G401.6 (cell line): ENCODE measurements around the gene STOX2.

Source experiments
- FAIRE-seq: peaks from 2 replicates; lab custom pipeline; 2012; peaks lifted over from hg19 to GRCh38; lab: Jason Lieb, UNC

STOX2 gene

GRCh38 chr4:183889190-183889589 lies 15.9 kb upstream of the STOX2 start:
- no peak for FAIRE-seq

DNA sequence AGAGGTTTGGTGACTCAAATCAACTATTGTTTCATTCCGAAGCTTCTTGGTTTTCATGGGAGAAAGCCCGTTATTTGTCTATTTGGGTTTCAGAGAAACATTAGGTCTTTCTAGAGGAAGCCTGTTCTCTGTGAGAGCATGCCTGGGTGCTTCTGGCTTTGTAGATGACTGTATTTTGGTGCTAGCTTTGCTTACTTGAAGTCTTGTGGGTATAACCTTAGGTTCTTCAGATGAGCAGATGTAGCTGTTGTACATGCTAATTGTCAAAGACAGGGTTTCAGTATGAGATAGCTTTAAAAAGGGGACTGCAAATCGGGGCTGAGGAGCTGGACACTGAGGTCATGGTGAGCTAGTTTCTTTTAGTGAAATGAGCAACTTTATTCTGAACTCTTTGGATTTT lies 7.9 kb upstream of the STOX2 start:
- FAIRE-seq, result no peak

DNA sequence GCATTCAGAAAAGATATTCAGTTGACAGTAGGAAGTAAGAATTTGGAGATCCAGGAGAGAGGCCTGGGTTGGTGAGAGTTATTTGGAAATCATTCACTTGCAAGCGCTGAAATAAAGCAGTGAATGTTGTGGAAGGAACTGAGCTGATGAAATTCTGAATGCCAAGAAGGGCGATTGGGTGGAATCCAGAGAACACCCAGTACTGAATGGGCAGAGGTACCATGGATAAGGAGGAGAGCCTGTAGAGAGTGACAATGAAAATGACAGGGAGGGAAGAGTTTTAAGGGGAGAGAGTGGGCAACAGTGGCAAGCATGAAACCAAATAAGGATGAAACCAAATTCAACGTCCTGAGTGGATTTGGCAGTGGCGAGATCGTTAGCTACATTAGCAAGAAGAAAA lies 6.7 kb upstream of the STOX2 start:
- FAIRE-seq, result no peak

GRCh38 chr4:183903021-183903760 lies 1.9 kb upstream of the STOX2 start:
- FAIRE-seq, result no peak

- no peak for FAIRE-seq
Measured at GRCh38 chr4:183905593-183906488, 734 bp downstream of the STOX2 start.

- no peak for FAIRE-seq
Measured at GRCh38 chr4:183906489-183906738, 1.3 kb downstream of the STOX2 start.

DNA sequence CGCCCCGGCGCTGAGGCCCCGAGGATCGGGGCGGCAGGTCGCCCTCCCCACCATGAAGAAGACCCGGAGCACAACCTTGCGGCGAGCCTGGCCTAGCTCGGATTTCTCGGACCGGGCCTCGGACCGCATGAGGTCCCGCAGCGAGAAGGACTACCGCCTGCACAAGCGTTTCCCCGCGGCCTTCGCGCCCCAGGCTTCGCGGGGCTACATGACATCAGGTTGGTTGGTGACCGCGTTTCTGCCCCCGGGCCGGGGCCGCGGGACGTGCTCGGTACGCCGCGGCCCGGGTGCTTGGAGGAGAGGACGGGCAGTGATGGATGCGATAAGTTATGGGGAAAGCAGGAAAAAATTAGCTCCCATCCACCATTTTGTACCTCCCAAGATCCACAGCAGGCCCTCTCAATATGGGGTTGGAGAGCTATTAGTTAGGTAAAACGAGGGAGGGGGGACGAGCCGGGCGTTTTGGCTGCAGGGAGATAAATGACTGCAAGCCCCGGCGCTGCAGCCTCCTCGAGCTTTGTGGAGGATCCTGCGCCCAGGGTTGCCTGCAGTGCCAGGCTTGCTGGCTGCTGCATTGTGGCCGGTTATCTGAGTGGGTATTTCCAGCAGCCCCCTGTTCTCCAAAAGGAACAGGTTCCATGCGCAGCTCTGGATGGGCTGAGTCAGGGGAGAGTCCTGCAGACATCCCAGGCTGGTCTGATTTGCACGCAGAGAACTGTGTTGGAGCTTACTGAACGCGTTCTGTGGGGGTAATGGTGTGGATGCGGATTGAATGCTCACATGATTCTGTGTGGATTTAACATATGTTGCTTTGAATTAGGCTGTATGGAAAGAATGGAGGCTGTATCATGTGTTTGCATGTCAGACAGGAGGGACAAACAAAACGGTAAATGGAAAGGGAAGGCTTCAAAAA lies 1.9 kb downstream of the STOX2 start:
- FAIRE-seq, result no peak

GRCh38 chr4:183907871-183908683 lies 3.0 kb downstream of the STOX2 start:
- no peak for FAIRE-seq

DNA sequence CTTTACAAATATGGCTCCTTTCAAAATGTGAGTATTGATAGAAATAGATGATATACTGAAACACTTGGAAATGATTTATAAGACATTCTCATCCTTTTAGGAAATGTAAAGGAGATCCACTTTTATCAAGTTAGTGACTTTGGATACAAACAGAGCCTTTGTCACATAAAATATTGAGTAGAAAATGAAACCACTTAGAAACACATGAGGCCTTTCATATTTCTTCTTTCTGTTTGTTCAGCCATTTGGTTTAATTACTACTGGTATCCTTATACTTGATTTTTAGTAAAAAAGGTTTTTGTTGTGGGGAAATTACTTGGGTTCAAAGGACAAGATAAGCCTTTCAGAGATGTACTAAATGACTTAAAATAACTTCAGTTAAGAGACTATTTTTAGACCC lies 4.1 kb downstream of the STOX2 start:
- no peak for FAIRE-seq

DNA sequence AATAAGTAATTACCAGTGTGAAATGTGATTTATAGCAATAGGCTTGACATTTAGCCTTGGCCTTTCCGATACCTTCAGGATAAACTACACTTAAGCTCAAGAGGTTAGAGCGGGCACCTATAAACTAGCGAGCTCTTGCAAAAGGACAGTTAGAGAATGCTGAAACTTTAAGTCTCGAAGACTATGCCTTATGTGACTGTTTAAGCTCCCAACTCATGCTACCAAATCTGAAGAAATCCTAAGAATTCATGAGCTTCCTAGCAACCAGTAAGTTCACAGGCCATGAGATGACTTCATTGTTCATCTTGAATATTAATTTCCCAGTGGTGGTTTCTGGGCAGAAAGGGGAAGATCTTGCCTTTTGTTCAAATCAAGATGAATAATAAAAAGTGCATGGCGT lies 4.7 kb downstream of the STOX2 start:
- FAIRE-seq, result no peak

GRCh38 chr4:183912585-183912984 lies 7.5 kb downstream of the STOX2 start:
- FAIRE-seq, result no peak

DNA sequence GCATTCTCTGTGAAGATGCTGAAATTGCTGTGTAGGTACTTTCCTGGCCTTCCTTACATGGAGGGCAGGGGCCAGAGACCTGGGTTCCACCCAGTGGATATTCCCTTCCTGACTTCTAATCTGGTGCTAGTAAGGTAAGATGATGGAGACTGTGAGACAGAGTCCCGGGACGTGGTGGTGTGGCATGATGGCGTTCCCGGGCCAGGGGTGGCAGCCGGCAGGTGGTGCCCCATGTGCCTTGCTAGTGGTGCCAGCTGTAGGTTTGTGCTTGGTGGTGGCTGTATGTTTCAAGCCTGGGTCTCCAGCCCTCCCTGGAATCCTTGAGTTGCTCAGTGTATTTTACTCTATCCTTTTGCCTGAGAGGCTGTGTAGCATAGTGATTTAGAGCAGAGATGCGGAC lies 10.9 kb downstream of the STOX2 start:
- FAIRE-seq, result no peak

GRCh38 chr4:183918696-183919095 lies 13.6 kb downstream of the STOX2 start:
- FAIRE-seq, result no peak

DNA sequence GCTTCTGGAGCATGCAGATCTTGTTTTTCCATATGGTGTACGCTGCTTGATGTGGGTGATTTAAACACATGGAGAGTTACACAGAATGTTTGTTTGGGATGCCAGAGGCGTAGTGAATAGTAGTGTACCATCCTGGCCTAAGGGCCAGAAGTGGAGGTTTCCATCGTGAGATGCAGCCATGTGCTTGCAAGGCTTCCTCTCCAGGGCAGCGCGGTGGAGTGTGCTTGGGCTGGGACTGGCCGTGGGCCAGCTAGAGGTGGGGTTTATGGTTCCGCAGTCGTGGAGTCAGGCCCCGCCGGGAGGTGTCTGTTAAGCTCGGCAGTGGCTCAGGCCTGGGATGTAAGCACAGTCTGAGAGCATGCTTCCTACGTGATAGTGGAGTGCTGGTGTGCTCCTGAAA lies 14.0 kb downstream of the STOX2 start:
- no peak for FAIRE-seq

- no peak for FAIRE-seq
Measured at GRCh38 chr4:183920512-183920911, 15.4 kb downstream of the STOX2 start.

DNA sequence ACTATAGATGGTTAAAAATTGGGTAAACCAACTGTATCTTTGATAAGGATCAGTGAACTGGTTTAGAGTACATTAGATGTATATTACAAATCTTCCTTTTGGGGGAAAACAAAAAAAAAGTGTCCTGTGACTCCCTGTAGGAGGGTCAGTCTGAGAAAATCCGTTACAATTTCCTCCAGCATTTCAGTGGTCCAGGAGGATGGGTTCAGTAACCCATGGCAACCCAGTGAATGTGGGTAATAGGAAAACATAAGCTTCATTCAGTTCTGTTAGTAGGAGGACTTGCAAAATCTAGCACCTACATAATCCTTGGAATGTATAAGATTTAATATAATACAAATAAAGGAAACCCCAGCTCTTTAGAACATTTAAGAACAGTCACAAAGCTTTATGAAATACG lies 16.2 kb downstream of the STOX2 start:
- FAIRE-seq, result no peak

- FAIRE-seq, result no peak
Measured at GRCh38 chr4:183924362-183925044, 19.4 kb downstream of the STOX2 start.

GRCh38 chr4:183926950-183927349 lies 21.8 kb downstream of the STOX2 start:
- no peak for FAIRE-seq

- no peak for FAIRE-seq
Measured at GRCh38 chr4:183932576-183932975, 27.5 kb downstream of the STOX2 start.

DNA sequence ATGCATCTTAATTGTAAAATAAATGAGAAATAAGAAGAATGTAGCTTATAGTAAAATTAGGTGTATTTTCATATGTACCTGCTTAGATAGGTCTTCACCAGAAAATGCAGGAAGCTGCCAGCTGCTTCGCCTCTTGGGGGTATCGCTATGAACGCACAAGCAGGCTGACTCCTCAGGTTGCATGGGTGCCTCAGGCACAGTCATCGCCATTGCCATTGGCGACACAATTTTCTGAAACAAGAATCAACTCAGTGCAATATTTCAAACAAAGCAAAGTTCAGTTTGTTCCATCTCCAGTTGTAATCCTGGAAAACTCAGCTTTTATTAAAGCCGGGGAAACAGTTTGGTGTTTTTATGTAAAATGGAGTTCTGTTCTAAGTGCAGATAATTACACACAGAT lies 29.7 kb downstream of the STOX2 start:
- no peak for FAIRE-seq

DNA sequence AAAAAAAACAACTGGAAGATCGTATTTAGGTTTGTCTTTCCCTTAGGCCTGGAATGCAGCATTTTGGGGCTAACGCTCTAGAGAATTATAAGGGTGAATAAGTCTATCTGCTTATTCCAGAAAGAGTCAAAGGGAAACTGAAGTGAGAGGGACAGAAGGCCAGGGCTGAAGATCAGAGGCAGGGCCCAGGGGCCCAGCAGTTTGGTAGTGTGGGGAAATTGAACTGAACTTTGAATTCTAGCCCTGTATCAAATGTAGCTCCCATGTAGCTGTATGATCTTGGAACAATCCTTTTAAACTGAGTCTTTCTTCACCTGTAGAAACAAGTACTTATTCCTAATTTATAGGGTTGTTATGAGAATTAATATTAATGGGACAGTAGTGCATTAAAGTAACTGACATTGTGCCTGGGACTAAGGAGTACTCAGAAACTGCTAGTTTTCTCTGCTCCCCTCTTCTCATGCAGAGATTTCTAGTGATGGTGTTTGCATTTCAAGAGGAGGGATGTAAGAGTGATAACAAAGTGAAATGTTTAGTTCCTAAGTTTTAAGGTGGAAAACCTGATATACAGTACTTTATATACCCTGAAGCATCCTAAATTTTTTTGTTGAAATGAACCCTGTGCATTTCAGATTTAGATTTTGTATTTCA lies 30.4 kb downstream of the STOX2 start:
- no peak for FAIRE-seq
